HepG2 (cell line): ENCODE data around the gene NEK7. TPM values are rescaled to one million over a fixed set of nuclear protein-coding genes. Genes with fewer than 3 reads are reported as not detected.

ENCODE experiments used
- AHR ChIP-seq: IDR thresholded peaks from 2 replicates; pipeline ENCODE4 v1.6.1; 2018; ENCODE audit warnings: missing genetic modification reagents, missing compliant biosample characterization
- FOXJ3 ChIP-seq: sonication (generic); formaldehyde crosslinking; IDR thresholded peaks from 2 replicates; pipeline ENCODE4 v1.4.0; 2020; ENCODE audit warnings: missing genetic modification reagents, mild to moderate bottlenecking, borderline replicate concordance
- HNRNPH1 ChIP-seq: fragments of 200-400 bp; formaldehyde crosslinking; optimal IDR thresholded peaks from 2 replicates; pipeline ENCODE3; 2017; ENCODE audit warnings: mild to moderate bottlenecking, low read depth, low read length
- NR2F2 ChIP-seq: IDR thresholded peaks from 2 replicates; pipeline ENCODE4 v1.6.1; 2012; ENCODE audit warnings: low read depth, inconsistent platforms, borderline replicate concordance
- ONECUT2 ChIP-seq: sonication (generic); formaldehyde crosslinking; IDR thresholded peaks from 2 replicates; pipeline ENCODE4 v1.4.0; 2020; ENCODE audit warnings: missing genetic modification reagents
- RFXAP ChIP-seq: sonication (generic); formaldehyde crosslinking; IDR thresholded peaks from 2 replicates; pipeline ENCODE4 v1.4.0; 2020; ENCODE audit warnings: missing genetic modification reagents, borderline replicate concordance
- ZNF724P ChIP-seq: sonication (generic); formaldehyde crosslinking; IDR thresholded peaks from 2 replicates; pipeline ENCODE4 v1.8.0; 2022; ENCODE audit warnings: missing genetic modification reagents, borderline replicate concordance
- ZSCAN31 ChIP-seq: sonication (generic); formaldehyde crosslinking; IDR thresholded peaks from 2 replicates; pipeline ENCODE4 v1.5.0; 2020; ENCODE audit warnings: low read depth, mild to moderate bottlenecking, missing genetic modification reagents
- ZSCAN5A ChIP-seq: sonication (generic); formaldehyde crosslinking; IDR thresholded peaks from 2 replicates; pipeline ENCODE4 v1.8.0; 2022; ENCODE audit warnings: mild to moderate bottlenecking, missing genetic modification reagents, borderline replicate concordance
- polyA plus RNA-seq, 8 experiments: library from polyadenylated mRNA; depleted of rRNA in 3 of 8; stranded (reverse) in 7 of 8; unstranded in 1 of 8; fragments of >200 nt; fragmentation: Illumina TruSeq in 4 of 8; extraction: Trizol in 4 of 8; gene quantifications; 2 replicates each; pipeline versions ENCODE4 v1.2.1 to v1.2.3, GENCODE V29; 2011 to 2016; ENCODE audit warnings: low read depth in 4 of 8, missing spikeins in 1 of 8, mixed read lengths in 1 of 8; ENCODE audit not compliant: insufficient read depth in 1 of 8
- total RNA-seq, 5 experiments: library from RNA; depleted of rRNA; stranded (reverse); fragments of >200 nt; fragmentation: Illumina TruSeq; extraction: Trizol; gene quantifications; 2 replicates each; pipeline ENCODE4 v1.2.3, GENCODE V29; 2016; ENCODE audit warnings: low read depth in 1 of 5
- TF ChIP-seq, protein P1 (sequence below): sonication (generic); formaldehyde crosslinking; IDR thresholded peaks from 2 replicates; pipeline ENCODE4 v1.5.0; 2020; ENCODE audit warnings: missing genetic modification reagents
- TF ChIP-seq, protein P2 (sequence below): sonication (generic); formaldehyde crosslinking; conservative IDR thresholded peaks from 2 replicates; pipeline ENCODE4 v1.8.0; 2022; ENCODE audit warnings: missing genetic modification reagents
- TF ChIP-seq, protein P3 (sequence below): sonication (generic); formaldehyde crosslinking; IDR thresholded peaks from 2 replicates; pipeline ENCODE4 v1.8.1; 2023; ENCODE audit warnings: mild to moderate bottlenecking, moderate library complexity, missing genetic modification reagents
- TF ChIP-seq, protein P4 (sequence below): IDR thresholded peaks from 2 replicates; pipeline ENCODE4 v1.6.1; 2016; ENCODE audit warnings: mild to moderate bottlenecking
- TF ChIP-seq, protein P5 (sequence below): fragments of 450-650 bp; IDR thresholded peaks from 2 replicates; pipeline ENCODE4 v1.6.1; 2016
- TF ChIP-seq, protein P6 (sequence below): sonication (generic); formaldehyde crosslinking; IDR thresholded peaks from 2 replicates; pipeline ENCODE4 v1.4.0; 2020; ENCODE audit warnings: missing genetic modification reagents, borderline replicate concordance

Gene NEK7
- total and polyA plus RNA-seq, 2 of the 13 experiments (the other 11 are each of a cell fraction or from before 2014, with no cell fraction given) = 18.1 to 19.2 TPM

DNA sequence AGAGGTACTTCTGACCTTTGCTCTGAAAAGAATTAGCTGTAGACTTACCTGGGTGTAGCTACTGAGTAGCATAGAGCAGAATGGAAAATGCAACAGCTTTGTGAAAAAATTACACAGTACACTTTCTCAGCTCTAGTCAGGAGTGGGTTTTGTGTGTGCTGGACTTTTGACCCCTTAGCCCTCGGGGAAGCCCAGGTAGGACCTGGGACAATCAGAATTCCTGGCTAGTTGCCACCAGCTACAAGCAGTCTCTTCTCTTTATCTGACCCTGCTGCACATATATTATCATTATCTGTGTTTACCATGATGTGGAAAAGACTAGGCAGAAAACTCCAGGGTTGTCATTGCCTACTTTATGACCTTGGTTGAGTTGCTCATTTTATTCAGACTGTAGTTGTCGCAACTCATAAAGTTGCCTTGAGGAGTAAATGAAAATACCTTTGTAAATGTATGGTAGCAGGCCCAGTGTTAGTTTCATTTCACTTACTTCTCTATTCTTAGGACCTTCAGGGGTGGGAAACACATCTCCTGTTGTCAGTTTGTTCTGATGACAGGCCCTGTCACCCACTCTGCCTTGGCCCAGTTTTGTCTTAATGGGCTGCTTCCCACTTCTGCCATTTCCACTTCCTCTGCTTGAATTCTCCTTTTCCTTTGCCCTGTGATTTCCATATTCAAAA, 5.4 kb downstream of the NEK7 start (continued):
- TF ChIP-seq AHR (CRISPR knock-in tag) = no peak
- no peak for TF ChIP-seq ONECUT2 (CRISPR knock-in tag)
- TF ChIP-seq ZNF724P (CRISPR knock-in tag) = no peak
- TF ChIP-seq ZSCAN5A (CRISPR knock-in tag) = peak; percentile 77; the same call in 1 of the 2 replicates
- no peak for TF ChIP-seq RFXAP (CRISPR knock-in tag)
- TF ChIP-seq, protein P1, sequence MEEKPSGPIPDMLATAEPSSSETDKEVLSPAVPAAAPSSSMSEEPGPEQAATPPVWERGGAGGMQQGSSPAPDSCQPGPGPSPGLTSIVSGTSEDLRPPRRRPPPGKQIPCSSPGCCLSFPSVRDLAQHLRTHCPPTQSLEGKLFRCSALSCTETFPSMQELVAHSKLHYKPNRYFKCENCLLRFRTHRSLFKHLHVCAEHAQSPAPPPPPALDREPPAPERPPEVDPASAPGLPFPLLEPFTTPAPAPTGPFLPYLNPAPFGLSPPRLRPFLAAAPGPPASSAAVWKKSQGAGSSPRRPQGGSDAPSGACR = no peak
- TF ChIP-seq ZSCAN31 (CRISPR knock-in tag) = 0 out of 2 replicates have a peak, but pooled peaks have one; percentile 32
- no peak for TF ChIP-seq HNRNPH1
- TF ChIP-seq, protein P2, sequence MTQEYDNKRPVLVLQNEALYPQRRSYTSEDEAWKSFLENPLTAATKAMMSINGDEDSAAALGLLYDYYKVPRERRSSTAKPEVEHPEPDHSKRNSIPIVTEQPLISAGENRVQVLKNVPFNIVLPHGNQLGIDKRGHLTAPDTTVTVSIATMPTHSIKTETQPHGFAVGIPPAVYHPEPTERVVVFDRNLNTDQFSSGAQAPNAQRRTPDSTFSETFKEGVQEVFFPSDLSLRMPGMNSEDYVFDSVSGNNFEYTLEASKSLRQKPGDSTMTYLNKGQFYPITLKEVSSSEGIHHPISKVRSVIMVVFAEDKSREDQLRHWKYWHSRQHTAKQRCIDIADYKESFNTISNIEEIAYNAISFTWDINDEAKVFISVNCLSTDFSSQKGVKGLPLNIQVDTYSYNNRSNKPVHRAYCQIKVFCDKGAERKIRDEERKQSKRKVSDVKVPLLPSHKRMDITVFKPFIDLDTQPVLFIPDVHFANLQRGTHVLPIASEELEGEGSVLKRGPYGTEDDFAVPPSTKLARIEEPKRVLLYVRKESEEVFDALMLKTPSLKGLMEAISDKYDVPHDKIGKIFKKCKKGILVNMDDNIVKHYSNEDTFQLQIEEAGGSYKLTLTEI (CRISPR knock-in tag) = no peak
- TF ChIP-seq, protein P3, sequence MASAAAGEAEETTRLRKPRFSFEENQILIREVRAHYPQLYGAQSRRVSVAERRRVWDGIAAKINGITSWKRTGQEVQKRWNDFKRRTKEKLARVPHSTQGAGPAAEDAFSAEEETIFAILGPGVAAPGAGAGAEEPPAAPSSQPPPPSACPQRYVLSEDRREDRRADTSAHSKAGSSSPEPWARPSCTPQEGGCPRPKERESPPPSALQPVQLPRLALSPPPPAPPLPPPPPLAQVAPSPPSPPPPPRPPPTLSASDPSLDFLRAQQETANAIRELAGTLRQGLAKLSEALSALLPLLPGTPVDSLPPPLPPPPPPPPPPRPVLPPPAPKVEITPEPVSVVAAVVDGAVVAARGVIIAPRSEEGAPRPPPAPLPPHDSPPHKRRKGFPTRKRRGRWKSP (CRISPR knock-in tag) = no peak
- TF ChIP-seq NR2F2 = no peak
- TF ChIP-seq, protein P4, sequence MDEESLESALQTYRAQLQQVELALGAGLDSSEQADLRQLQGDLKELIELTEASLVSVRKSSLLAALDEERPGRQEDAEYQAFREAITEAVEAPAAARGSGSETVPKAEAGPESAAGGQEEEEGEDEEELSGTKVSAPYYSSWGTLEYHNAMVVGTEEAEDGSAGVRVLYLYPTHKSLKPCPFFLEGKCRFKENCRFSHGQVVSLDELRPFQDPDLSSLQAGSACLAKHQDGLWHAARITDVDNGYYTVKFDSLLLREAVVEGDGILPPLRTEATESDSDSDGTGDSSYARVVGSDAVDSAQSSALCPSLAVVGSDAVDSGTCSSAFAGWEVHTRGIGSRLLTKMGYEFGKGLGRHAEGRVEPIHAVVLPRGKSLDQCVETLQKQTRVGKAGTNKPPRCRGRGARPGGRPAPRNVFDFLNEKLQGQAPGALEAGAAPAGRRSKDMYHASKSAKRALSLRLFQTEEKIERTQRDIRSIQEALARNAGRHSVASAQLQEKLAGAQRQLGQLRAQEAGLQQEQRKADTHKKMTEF (CRISPR knock-in tag) = peak; percentile 69; the same call in 1 of the 2 replicates
- TF ChIP-seq, protein P5, sequence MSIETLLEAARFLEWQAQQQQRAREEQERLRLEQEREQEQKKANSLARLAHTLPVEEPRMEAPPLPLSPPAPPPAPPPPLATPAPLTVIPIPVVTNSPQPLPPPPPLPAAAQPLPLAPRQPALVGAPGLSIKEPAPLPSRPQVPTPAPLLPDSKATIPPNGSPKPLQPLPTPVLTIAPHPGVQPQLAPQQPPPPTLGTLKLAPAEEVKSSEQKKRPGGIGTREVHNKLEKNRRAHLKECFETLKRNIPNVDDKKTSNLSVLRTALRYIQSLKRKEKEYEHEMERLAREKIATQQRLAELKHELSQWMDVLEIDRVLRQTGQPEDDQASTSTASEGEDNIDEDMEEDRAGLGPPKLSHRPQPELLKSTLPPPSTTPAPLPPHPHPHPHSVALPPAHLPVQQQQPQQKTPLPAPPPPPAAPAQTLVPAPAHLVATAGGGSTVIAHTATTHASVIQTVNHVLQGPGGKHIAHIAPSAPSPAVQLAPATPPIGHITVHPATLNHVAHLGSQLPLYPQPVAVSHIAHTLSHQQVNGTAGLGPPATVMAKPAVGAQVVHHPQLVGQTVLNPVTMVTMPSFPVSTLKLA = no peak
- peak; percentile 66; the same call in 1 of the 2 replicates for TF ChIP-seq FOXJ3 (CRISPR knock-in tag)
- TF ChIP-seq, protein P6, sequence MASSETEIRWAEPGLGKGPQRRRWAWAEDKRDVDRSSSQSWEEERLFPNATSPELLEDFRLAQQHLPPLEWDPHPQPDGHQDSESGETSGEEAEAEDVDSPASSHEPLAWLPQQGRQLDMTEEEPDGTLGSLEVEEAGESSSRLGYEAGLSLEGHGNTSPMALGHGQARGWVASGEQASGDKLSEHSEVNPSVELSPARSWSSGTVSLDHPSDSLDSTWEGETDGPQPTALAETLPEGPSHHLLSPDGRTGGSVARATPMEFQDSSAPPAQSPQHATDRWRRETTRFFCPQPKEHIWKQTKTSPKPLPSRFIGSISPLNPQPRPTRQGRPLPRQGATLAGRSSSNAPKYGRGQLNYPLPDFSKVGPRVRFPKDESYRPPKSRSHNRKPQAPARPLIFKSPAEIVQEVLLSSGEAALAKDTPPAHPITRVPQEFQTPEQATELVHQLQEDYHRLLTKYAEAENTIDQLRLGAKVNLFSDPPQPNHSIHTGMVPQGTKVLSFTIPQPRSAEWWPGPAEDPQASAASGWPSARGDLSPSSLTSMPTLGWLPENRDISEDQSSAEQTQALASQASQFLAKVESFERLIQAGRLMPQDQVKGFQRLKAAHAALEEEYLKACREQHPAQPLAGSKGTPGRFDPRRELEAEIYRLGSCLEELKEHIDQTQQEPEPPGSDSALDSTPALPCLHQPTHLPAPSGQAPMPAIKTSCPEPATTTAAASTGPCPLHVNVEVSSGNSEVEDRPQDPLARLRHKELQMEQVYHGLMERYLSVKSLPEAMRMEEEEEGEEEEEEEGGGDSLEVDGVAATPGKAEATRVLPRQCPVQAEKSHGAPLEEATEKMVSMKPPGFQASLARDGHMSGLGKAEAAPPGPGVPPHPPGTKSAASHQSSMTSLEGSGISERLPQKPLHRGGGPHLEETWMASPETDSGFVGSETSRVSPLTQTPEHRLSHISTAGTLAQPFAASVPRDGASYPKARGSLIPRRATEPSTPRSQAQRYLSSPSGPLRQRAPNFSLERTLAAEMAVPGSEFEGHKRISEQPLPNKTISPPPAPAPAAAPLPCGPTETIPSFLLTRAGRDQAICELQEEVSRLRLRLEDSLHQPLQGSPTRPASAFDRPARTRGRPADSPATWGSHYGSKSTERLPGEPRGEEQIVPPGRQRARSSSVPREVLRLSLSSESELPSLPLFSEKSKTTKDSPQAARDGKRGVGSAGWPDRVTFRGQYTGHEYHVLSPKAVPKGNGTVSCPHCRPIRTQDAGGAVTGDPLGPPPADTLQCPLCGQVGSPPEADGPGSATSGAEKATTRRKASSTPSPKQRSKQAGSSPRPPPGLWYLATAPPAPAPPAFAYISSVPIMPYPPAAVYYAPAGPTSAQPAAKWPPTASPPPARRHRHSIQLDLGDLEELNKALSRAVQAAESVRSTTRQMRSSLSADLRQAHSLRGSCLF (CRISPR knock-in tag) = no peak
